Stimulated activated CD8-positive, alpha-beta memory T cell treated with anti-CD3 and anti-CD28 coated beads, Interleukin-4, amount 100 ng/mL, for 1 hour (primary cell): Measurements from ENCODE around the gene DHCR7.

ENCODE experiments used
- DNase-seq, 2 donors: peaks; one replicate each; pipeline ENCODE4 v3.0.0-alpha.2; 2020; ENCODE audit warnings: low read depth in 2 of 2, low spot score in 1 of 2

The DHCR7 gene

DNA sequence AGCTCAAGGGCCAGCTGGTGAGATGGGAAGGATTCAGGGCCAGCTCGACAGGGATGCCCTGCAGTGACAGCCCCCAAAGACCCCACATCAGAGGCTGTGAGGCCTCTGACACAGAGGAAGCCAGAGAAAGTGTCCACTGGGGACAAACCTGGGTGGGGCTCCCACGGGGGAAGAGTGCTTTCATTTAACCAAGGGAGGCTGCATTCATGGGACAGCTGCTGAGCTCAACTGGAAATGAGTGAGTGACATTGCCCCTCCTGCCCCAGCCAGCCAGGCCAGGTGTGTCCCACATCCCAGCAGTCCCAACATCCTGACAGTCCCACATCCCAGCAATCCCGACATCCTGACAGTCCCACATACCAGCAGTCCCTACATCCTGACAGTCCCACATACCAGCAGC lies 61.0 kb downstream of the DHCR7 start:
- no peak for DNase-seq

DNA sequence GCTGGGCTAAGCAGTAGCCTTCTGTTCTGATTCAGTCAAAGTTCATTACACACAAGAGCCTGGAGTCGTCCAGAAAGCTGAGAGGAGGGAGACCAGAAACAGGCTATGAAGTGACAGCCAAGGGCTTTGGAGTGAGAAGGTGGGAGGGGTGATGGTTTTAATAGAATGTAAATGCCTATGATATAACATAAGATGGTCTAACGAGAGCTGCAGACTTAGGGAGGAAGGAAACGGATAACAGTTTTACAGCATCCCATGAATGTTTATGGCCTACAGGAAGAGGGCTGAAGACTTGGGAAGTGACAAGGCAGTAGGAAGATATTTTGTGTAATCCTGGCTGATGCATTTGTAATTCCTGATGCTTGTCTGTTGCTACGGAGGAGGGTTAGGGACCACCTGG lies 62.0 kb downstream of the DHCR7 start:
- DNase-seq = no peak

DNA sequence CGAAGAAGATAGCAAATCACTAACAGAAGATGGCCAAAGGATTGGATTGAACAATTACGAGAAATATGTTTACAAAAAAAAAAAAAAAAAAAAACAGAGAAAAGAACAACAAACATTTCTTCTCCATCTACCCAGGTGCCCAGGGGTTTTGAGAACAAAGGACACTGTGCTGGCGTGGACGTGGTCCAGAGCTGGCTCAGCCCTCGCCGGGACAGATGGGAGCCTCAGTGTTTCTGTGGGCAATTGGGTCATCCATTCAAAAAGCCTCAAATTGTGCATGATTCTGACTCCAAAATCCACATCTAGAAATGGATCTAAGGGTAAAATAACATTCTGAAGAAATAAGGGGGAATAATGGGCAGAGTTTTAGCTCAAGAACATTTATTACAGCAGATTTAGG lies 63.1 kb downstream of the DHCR7 start:
- DNase-seq = no peak

- no peak for DNase-seq
Measured at GRCh38 chr11:71384561-71384960, 63.6 kb downstream of the DHCR7 start.
